Neural cell (in vitro differentiated cells): ENCODE measurements around the gene PPM1A.

Source experiments
- EP300 ChIP-seq: fragments of 450-650 bp; conservative IDR thresholded peaks from 2 replicates; pipeline ENCODE4 v1.6.1; 2014; ENCODE audit warnings: antibody characterized with exemption, mild to moderate bottlenecking, moderate library complexity; ENCODE audit not compliant: poor library complexity, severe bottlenecking
- EZH2 ChIP-seq: fragments of 200-600, 300-800 bp; shearing (Covaris generic), sonication (generic); IDR thresholded peaks from 2 replicates; pipeline ENCODE4 v1.6.1; 2014; ENCODE audit warnings: antibody characterized with exemption, low read length, borderline replicate concordance, mild to moderate bottlenecking; ENCODE audit not compliant: insufficient read depth, poor library complexity, severe bottlenecking
- POLR2AphosphoS5 ChIP-seq: IDR thresholded peaks from 2 replicates; pipeline ENCODE4 v1.6.1; 2012
- RAD21 ChIP-seq: fragments of 450-650 bp; conservative IDR thresholded peaks from 2 replicates; pipeline ENCODE4 v1.6.1; 2014; ENCODE audit warnings: antibody characterized with exemption, mild to moderate bottlenecking, moderate library complexity
- TF ChIP-seq, protein P1 (sequence below): fragments of 450-650 bp; IDR thresholded peaks from 2 replicates; pipeline ENCODE4 v1.5.1; 2014; ENCODE audit warnings: antibody characterized with exemption, mild to moderate bottlenecking, moderate library complexity; ENCODE audit not compliant: poor library complexity, severe bottlenecking

DNA sequence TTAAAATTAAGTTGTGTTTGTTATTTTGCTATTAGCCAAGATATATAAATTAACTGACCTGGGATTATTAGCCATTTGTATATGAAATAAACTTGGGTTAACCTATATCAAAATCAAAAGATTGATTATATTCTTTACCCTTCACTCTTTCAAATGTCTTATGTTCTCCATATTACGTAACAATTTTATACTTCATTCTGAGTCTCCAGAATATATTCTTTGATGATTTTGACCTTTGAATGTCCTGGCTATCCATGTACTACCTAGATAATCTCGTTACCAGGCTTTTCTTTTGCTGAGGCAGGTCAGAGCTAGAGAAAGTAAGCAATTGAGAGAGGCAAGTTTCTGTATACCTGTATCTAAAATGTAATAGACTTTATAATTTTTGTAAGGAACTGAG is 3.6 kb downstream of the PPM1A start:
- TF ChIP-seq, protein P1, sequence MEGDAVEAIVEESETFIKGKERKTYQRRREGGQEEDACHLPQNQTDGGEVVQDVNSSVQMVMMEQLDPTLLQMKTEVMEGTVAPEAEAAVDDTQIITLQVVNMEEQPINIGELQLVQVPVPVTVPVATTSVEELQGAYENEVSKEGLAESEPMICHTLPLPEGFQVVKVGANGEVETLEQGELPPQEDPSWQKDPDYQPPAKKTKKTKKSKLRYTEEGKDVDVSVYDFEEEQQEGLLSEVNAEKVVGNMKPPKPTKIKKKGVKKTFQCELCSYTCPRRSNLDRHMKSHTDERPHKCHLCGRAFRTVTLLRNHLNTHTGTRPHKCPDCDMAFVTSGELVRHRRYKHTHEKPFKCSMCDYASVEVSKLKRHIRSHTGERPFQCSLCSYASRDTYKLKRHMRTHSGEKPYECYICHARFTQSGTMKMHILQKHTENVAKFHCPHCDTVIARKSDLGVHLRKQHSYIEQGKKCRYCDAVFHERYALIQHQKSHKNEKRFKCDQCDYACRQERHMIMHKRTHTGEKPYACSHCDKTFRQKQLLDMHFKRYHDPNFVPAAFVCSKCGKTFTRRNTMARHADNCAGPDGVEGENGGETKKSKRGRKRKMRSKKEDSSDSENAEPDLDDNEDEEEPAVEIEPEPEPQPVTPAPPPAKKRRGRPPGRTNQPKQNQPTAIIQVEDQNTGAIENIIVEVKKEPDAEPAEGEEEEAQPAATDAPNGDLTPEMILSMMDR, result no peak
- TF ChIP-seq POLR2AphosphoS5, result no peak
- no peak for TF ChIP-seq EP300
- no peak for TF ChIP-seq RAD21
- no peak for TF ChIP-seq EZH2
